ENCODE measurements around the gene IRX4.

IRX4 gene

GRCh38 chr5:1880377-1881025, 2.2 kb downstream of the IRX4 start:
- H2AFZ ChIP-seq (ENCODE audit: low read length) = no peak overlapping the region
- TF ChIP-seq CTCF (conservative IDR thresholded peaks at IDR 0.05; ENCODE audit: low read length) (no peak), EZH2phosphoT487 (IDR thresholded peaks at IDR 0.05; ENCODE audit: borderline replicate concordance) (no peak)
- no peaks in the 10 kb centered on the region for H3K27me3 ChIP-seq (ENCODE audit: insufficient read depth, low read length, poor library complexity, severe bottlenecking)
- H3K79me2 ChIP-seq (ENCODE audit: insufficient read depth, low read length) = no peaks in the 10 kb centered on the region
- H3K4me3 ChIP-seq (ENCODE audit: low read length, poor library complexity, severe bottlenecking) = no peak overlapping the region
- H3K9me3 ChIP-seq (ENCODE audit: insufficient read depth, low read depth, low read length) = peaks cover 12% of the 10 kb centered on the region; the same call in 1 of the 2 replicates
- H3K4me2 ChIP-seq (ENCODE audit: low read depth, low read length, poor library complexity, severe bottlenecking) = no peak overlapping the region
- H3K4me1 ChIP-seq (ENCODE audit: insufficient read depth, low read length, poor library complexity, severe bottlenecking) = no peaks in the 10 kb centered on the region
- H3K9ac ChIP-seq (ENCODE audit: low read depth, low read length, poor library complexity, severe bottlenecking) = no peak overlapping the region
- no peaks in the 10 kb centered on the region for H4K20me1 ChIP-seq (ENCODE audit: insufficient read depth, low read length, poor library complexity, severe bottlenecking)
- no peaks in the 10 kb centered on the region for H3K36me3 ChIP-seq (ENCODE audit: insufficient read depth, low read length)
- H3F3A ChIP-seq (ENCODE audit: low read depth) = no peaks in the 10 kb centered on the region
- H3K9me2 ChIP-seq (replicated peaks; ENCODE audit: low read depth, low read length) = no peaks in the 10 kb centered on the region

- no peak overlapping the region for H3K4me2 ChIP-seq (ENCODE audit: low read depth, low read length, poor library complexity, severe bottlenecking)
- no peak overlapping the region for H3K4me3 ChIP-seq (ENCODE audit: low read length, poor library complexity, severe bottlenecking)
- H3K27me3 ChIP-seq (ENCODE audit: insufficient read depth, low read length, poor library complexity, severe bottlenecking) = no peaks in the 10 kb centered on the region
- H3K9ac ChIP-seq (ENCODE audit: low read depth, low read length, poor library complexity, severe bottlenecking) = no peak overlapping the region
- H3K4me1 ChIP-seq (ENCODE audit: insufficient read depth, low read length, poor library complexity, severe bottlenecking) = no peaks in the 10 kb centered on the region
- H3K9me2 ChIP-seq (replicated peaks; ENCODE audit: low read depth, low read length) = no peaks in the 10 kb centered on the region
- H3K36me3 ChIP-seq (ENCODE audit: insufficient read depth, low read length) = no peaks in the 10 kb centered on the region
- H3F3A ChIP-seq (ENCODE audit: low read depth) = no peaks in the 10 kb centered on the region
- H2AFZ ChIP-seq (ENCODE audit: low read length) = no peak overlapping the region
- no peak for TF ChIP-seq EZH2phosphoT487 (IDR thresholded peaks at IDR 0.05; ENCODE audit: borderline replicate concordance)
- TF ChIP-seq CTCF (conservative IDR thresholded peaks at IDR 0.05; ENCODE audit: low read length) = no peak
- H3K9me3 ChIP-seq (ENCODE audit: insufficient read depth, low read depth, low read length) = peaks cover 12% of the 10 kb centered on the region; the same call in 1 of the 2 replicates
- H3K79me2 ChIP-seq (ENCODE audit: insufficient read depth, low read length) = no peaks in the 10 kb centered on the region
- no peaks in the 10 kb centered on the region for H4K20me1 ChIP-seq (ENCODE audit: insufficient read depth, low read length, poor library complexity, severe bottlenecking)
Observed at GRCh38 chr5:1879292-1880263, 3.1 kb downstream of the IRX4 start.

- Histone ChIP-seq H3K9me3 (ENCODE audit: insufficient read depth, low read depth, low read length) (peaks cover 12% of the 10 kb centered on the region; the same call in 1 of the 2 replicates), H3F3A (ENCODE audit: low read depth) (no peaks in the 10 kb centered on the region), H3K4me1 (ENCODE audit: insufficient read depth, low read length, poor library complexity, severe bottlenecking) (no peaks in the 10 kb centered on the region), H3K79me2 (ENCODE audit: insufficient read depth, low read length) (no peaks in the 10 kb centered on the region), H3K4me3 (ENCODE audit: low read length, poor library complexity, severe bottlenecking) (no peak overlapping the region), H3K4me2 (ENCODE audit: low read depth, low read length, poor library complexity, severe bottlenecking) (no peak overlapping the region), H3K27me3 (ENCODE audit: insufficient read depth, low read length, poor library complexity, severe bottlenecking) (no peaks in the 10 kb centered on the region), H3K9me2 (replicated peaks; ENCODE audit: low read depth, low read length) (no peaks in the 10 kb centered on the region), H3K9ac (ENCODE audit: low read depth, low read length, poor library complexity, severe bottlenecking) (no peak overlapping the region), H4K20me1 (ENCODE audit: insufficient read depth, low read length, poor library complexity, severe bottlenecking) (no peaks in the 10 kb centered on the region), H3K36me3 (ENCODE audit: insufficient read depth, low read length) (no peaks in the 10 kb centered on the region), H2AFZ (ENCODE audit: low read length) (no peak overlapping the region)
- TF ChIP-seq CTCF (conservative IDR thresholded peaks at IDR 0.05; ENCODE audit: low read length) (no peak), EZH2phosphoT487 (IDR thresholded peaks at IDR 0.05; ENCODE audit: borderline replicate concordance) (no peak)
Observed at GRCh38 chr5:1878050-1878849, 4.5 kb downstream of the IRX4 start.

All from Loucy (cell line).